Measurements from ENCODE around the gene RPL35.

Gene RPL35

DNA sequence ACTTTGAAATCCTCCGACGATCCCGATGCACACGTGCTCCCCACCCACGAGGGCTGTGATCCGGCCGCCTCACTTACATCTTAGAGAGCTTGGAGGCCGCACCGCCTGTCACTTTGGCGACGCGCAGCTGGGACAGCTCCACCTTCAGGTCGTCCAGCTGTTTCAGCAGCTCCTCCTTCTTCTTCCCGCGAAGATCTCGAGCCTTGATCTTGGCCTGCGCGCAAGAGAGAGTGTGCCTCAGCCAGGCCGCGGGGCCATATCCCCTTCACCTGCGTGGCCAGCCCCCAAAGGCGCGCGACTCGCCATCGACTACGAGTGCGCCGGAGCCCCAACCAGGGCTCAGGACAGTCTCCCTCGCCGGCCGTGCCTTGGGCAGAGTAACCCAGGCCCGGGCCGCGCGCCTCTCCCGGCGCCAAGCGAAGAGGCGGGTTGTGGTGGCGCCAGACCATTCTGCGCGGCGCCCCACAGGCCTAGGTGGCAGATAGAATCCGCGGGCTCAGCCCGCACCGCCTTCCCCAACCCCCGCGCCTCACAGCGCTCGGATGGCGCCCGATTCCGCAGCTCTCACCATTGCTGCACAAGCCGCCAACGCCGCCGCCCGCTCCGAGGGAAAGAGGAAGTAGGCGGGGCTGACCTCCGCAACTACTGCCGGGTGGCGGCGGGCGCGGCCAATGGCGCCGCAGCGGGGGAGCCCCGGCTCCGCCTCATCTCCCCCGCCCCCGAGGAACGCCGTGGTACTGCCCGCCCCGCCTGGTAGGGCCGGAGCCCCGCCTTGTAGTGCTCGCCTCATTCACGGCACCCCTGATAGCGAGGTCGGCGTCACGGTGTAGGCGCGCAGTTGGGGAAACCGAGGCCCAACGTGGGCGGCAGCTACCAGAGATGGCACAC is at the start of gene RPL35, which contains the start of gene ARPC5L:
RPL35 (minus strand) TSS at position 616 of the 888 bp plus-strand sequence; CDS start at position 571, 45 bp downstream.
ARPC5L (plus strand) TSS at position 789 of the 888 bp plus-strand sequence. CDS start 7,161 bp downstream, outside the sequence.
- peak; percentile 91 to 94 (median 93) for DNase-seq

DNA sequence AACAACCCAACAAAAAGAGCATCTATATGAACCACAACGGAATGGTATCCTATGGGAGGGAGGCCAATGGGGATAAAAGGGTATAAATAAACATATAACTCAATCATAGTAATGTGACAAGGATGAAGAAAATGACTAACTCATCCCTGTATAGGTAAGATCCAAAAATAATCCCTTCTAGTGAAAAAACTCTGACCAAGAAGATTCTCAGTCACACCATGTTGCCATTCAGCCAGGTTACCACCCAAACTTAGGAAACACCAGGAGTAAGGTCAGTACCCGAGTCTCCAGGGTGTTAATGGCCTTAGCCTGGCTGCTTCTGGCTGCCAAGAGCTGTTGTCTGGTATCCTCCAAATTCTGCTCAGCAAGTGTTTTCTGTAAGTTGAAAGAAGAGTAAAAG is 46.3 kb upstream of the RPL35 start:
- no peak for DNase-seq

DNA sequence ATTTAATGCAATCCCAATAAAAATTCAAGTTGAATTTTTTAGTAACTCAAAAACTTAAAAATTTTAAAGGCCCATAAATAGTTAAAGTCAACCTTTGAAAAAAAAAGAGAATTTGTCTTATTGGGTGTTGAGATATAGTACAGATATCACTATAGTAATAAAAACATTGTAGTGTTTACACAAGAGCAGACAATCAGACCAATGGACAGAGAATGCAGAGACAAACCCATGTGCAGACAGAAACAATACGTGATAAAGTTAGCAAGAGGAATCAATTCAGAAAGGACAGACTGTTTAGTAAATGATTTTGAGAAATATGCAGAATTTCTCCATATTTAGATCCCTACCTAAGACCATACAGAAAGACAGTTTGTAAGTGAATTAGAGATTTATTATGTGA is 45.2 kb upstream of the RPL35 start:
- DNase-seq, result no peak

DNA sequence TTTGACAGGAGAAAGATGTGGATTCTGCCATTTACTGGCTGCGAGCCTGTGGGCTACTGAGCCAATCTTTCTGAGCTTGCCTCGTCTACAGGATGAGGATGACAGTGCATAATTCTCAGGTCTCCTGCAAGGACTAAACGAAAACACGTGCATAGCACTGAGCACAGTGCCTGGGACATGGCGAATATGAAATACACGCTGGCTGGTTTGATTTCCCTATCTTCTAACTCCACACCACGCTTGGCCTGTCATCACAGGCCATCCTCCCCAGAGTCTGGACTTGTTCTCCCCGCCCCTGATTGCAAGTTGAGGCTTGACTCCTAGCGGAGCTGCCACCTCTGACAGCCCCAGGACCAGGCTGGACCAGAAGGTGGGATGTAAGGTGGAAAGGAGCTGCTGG is 38.1 kb upstream of the RPL35 start:
- DNase-seq, result no peak

DNA sequence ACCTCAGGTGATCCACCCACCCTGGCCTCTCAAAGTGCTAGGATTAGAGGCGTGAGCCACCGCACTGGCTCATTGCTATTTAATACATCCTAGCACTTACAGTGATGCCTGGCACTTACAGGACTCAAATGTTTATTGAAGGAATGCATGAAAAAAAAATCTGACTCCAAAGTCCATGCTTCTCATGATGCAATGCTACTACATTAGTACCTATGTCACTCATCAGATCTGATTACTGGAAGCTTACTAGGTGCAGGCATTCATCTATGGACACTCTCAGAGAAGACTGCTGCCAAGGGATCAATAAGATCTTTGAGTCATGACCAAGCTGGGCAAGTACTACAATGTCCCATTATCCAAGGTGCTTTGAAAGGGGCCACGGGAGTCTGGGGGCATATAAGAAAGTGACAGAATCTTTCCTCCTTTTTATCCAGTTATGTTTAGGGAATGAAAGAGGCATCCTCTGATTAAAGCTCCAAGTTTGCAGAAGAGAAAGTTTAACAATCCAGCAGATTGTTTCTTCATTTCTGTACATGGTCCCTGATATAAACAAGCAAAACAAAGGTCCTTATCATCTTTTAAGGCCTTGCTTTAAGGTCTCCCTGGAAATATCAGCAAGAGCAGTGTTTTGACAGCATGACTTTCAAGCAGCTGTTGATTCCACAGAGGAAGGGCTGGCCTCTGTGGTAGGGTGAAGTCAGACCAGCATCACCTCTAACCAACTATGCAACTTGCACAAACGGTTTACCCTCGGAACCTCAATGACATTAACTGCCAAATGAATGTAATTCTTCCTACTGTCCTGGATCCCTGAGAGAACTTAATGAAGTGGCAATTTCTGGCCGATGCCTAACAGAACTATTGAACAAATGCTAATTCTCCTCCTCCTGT is 36.1 kb upstream of the RPL35 start:
- DNase-seq, result no peak

DNA sequence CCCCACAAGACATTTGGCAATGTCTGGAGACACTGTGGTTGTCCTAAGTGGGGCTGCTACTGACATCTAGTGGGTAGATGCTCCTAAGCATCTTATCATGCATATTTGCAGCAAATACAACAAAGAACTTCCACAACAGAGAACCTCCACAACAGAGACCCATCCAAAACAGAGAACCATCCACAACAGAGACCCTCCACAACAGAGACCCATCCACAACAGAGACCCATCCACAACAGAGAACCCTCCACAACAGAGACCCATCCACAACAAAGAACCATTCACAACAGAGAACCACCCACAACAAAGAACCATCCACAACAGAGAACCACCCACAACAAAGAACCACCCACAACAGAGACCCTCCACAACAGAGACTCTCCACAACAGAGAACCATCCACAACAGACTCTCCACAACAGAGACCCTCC is 33.0 kb upstream of the RPL35 start:
- peak in 1 of 4 experiments; percentile 6 for DNase-seq

DNA sequence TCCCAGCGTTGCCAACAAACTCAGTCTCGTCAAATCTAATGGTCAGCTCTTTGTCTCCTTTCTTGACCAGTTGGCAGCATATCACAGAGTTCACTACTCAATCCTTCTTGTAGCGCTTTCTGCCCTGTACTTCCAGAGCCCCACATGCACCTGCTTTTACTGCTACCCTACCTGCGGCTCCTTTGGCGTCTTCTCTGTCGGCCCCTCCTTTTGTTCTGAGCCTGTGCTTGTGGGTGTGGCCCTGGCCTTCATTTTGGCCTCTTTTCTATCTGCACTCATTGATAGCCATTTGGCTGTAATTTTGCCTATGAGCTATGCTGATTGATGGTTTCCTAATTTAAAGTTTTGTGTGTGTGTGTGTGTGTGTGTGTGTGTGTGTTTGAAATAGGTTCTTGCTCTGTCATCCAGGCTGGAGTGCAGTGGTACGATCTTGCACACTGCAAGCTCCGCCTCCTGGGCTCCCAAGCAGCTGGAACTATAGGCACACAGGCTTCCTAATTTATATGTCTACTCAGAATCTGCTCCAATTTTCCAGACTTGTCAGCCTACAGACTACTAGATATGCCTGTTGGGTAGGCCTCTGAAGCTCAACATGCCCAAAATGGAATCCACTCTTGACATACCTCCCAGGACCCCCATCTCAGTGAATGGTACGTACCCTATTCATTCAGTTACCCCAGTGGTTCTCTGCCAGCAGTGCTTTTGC is 32.4 kb upstream of the RPL35 start:
- DNase-seq, result no peak

DNA sequence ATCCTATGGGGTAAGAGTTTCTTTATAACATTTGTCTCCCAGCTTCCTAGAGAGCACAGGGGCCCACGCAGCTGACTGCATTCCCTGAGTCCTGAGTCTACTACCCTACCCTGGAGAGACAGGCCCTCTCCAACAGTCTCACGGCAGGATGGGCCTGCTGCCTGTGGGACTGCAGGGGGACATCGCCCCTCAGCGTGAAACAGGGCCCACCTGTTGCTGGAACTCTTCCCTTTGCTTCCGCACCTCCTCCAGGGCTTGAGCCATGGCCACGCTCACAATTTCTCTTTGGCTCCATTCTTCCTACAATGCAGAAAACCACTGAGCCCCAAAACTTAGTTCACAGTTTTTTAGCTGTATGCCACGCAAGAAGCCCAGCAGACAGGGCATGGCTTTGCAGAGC is 28.4 kb upstream of the RPL35 start:
- DNase-seq, result no peak

DNA sequence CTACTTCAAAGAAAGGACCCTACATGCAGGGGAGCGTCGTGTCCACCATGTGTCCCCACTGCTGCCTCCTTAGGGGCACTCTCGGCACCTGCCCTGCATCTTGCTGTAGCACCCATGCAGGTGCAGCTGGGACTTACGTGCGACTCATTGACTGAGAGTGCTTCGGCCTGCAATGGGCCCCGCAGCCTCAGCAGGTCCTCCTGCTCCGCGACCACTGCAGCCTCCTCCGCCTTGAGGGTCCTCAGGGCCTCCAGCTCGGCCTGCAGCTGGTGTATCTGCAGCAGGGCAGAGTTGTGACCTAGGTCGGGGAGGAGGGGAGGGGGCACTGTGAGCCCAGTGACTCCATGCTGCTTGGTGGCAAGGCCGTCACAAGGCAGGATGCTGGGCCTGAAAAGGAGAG is 27.2 kb upstream of the RPL35 start:
- no peak for DNase-seq

DNA sequence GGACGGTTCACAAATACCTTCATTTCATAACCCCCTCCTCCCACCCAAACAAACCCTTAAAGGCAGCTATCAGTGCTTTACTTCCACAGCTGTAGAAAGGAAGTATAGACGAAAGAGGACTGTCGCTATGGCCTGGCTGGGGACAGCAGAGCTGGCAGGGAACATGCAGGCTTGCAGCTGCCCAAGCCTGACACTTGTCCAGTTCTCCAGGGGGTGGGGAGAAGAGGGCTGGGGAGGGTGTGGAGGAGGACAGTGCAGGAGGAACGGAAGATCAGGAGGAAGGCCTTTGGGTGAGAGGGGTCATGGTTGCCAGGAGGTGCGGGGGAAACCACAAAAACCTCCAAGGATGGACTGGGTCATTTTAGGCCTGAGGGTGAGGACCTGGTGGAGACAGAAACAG is 26.1 kb upstream of the RPL35 start:
- no peak for DNase-seq

DNA sequence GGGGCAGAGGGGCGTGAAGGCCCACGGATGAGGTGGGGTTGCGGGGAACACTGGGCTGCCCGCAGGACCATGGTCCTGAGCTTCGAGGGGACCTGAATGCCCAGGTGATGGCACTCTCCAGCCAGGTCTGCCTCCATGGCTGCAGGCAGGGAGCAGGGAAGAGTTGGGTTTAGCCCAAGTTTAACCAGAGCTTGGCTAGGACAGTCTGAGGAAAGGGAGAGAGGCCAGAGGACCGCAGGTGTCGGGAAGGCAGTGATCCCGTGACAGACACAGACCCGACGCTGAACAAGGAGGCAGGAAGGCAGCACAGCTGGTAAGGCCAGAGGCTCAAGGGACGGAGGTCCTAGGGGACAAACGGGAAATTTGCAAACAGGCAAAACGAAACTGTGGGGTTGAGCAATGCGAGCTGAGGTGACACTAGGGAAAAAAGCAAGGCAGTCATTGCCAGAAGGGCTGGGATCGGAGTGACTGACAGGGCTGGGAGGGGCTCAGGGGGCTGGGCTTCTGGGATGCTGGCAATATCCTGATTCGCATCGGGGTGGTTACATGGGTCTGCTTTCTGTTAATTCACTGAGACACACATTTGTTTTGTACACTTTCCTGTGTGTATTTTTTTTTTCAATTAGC is 25.2 kb upstream of the RPL35 start:
- DNase-seq, result no peak

DNA sequence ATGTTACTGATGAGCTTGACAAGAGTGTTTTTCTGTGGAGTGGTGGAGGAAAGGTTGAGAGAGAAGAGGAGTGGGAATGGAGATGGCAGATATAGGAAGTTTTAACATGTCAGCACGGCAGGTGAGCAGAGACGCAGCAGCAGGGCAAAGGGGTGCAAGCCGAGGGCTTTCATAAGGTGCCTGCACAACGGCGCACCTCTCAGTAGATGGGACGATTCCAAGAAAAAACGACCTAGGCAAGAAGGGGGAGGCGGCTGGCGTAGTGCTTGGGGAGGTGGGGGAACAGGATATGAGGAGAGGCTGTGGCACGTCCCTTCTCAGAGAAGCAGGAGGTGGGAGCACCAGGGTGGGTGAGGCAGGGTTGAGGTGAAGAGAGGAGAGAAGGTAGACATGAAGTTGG is 24.7 kb upstream of the RPL35 start:
- no peak for DNase-seq

DNA sequence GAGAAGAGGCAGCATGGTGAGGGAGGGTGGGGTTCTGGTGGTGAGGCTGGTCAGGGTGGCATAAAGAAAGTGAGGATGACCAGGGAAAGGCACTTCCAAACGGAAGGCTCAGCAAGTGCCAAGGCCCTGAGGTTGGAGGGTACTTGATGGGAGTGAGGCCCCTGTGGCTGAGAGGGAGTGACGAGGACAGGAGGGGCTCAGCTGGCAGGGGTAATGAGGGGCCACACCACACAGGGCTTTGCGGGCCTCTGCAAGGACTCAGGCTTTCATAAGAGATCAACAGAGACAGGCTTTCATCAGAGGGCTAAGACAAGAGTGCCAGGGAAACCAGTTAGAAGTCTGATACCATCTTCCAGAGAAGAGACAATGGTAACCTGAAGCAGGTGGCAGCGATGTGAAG is 23.8 kb upstream of the RPL35 start:
- no peak for DNase-seq

DNA sequence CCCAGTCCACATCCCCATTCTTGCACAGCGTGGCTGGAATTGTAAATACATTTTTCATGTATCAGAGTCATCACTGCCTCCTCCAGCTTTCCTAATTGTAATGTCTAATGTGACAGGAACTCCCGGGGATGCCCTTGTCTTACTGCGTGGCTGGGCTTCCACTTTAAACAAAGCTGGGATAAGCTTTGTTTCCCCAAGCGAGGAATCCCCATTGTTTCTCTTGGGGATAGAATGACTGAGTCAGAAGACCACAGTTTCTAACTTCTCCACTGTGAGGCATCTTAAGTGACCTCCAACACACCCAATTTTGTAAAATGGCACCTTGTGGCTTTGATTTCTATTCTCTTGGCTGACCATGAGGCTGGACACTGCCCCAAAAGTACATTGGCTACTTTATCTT is 22.6 kb upstream of the RPL35 start:
- no peak for DNase-seq

DNA sequence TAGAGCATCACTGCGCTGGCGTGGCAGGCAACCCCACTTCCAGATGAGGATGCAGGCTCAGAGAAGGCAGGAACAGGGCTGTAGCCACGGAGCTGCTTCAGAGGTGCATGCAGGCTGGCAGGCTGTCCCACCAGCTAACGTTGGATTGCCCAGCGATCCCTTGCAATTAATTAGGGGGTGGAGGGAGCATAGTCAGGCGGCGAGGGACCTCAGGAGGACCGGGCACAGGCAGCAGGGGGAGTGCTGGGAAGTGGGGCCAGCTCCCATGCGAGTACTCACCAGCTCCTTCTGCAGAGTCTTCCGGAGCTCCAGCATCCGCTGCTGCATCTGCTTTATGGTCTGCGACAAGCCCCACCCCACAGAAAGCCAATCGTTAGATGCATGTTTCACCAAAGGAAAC is 20.5 kb upstream of the RPL35 start:
- DNase-seq, result no peak

DNA sequence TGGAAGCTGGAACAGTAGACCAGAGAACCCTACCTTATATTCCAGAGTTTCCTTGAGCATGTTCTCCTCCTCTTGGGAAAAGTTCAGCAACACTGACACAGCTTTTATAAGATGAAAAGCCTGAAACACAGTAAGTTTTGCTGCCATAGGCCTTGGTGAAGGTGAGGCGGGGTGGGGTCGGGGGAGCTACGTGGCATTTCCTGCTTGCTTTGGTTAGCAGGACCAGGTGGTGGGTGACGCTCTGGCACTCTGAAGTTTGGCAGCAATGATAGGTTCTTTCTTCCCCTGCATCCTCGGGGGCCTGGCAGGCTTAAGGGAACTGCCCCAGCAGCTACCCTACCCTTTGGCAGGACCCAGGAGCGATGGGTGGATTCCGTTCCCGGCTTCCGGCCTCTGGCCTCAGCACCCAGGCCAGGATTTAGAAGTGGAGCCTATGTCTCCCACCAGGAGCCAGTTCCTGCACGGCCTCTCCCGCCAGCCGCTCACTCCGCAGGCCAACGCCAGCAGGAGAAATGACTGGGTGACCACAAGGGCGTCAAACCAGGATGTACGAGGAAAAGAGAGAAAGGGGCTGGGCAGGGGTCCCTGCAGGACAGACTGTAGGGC is 19.5 kb upstream of the RPL35 start:
- DNase-seq, result no peak

DNA sequence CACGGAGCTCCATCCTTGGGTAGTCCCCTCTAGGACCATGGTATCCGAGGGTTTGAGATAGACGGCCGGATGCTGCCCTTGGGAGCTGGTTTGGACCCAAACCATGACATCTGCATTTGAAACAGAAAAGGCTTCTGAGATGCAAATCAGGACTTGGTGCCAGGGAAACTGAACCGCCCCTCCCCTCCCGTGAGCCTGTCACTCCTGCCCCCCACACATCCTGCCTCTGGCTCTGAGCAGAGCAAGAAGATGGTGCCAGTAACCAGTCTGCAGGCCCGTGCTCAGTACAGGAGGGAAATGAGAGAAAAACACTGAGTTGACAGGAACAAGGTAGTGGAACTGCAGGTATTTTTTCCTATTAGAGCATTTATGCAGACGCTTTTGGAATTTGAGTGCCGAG is 18.7 kb upstream of the RPL35 start:
- DNase-seq, result no peak

DNA sequence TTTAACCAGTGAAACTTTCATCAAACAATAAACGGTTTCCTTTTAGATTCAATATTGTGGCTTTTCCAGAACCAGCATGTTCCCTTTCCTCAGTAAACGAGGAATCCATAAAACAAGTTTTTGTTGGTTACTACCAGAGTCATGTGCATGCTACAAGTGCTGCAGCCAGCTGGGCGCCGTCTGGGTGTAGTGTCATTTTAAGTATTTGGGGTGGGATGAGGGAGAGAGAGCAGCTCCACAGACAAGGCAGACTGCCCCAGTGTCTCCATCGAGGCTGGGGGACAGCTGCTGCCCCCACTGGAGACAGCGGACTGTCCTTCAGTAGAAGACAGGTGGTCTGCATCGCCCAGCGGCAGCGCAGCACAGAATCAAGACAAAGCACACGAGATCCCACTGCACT is 17.5 kb upstream of the RPL35 start:
- no peak for DNase-seq

DNA sequence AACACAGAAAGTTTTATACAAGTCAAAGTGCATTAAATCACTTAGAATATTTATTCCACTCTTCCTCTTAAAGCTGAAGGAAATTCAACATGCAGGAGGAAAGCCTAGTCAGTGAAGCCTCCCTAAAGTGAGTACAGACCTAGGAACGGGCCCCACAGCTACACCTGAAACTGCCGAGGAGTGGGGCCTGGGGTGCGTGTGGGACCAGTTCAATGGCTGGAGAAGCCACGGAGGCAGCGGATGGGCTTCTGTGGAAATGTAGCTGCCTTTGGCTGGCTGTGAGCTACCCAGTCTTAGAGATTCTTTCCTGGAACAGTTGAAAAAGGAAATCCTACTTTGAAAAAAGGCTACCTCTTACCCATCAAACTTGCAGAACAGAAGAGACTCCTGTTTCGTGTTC is 16.8 kb upstream of the RPL35 start:
- DNase-seq, result no peak

DNA sequence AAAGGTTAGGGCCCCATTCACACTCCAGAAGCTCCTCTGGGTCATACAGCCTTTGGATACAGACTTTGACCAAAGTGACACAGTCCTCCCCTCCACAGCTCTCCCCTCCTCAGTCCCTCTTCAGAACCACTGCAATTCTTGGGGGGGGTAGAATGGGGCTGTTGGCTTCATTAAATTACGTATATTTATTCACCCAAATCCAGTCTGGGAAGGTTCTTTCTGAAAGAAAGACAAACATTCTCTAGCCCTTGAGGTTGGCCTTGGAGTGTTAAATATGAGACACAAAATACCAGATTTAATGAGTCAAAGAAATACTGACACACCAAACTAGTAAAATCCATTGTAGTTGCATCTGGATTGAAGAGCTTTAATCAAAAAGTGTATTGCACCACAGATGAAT is 16.3 kb upstream of the RPL35 start:
- DNase-seq, result no peak

DNA sequence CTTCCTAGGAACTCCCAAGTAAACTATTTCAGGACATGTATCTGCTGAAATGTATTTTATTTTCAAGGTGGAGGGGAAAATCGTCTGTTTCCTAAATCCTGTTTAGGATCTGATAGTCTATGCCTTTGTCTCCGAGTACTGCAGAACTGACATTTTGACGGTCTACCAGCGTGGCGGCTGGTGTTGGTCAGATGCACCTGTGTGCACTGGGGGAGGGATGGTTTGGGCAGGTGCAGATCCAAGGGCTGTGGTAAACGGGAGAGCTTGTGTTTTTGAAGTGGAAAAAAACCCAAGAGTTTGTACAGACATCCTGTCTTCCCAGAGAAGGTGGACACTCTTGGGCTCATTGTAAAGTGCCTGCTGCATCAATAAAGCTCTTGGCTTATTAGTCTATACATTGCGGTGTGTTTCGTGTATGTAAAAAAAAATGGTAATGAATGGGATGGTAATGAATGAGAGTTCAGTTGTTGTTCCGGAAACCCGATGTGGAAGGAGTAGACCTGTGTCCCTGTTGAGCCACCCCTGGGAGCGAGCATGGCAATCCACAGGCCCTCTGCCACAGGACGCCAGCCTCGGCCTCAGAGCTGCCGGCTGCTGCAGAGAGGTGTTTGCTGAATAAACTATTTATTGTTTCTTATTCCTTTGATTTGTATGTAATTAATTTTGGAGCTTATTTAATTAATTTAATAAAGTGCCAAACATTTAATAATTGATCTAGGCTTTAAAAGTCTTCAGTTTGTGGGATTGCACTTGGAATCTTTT is 15.4 kb upstream of the RPL35 start:
- no peak for DNase-seq
